ENCODE data around the gene TMEM62. TPM values are rescaled to one million over a fixed set of nuclear protein-coding genes. Genes with fewer than 3 reads are reported as not detected.

Gene TMEM62
- total RNA-seq, result 9.0 TPM

- TF ChIP-seq CTCF (IDR thresholded peaks at IDR 0.05), result peak in 1 of 3 experiments; percentile 4
- intact Hi-C loops (cut with DNase I), result loop anchor here (1.0 kb wide), 1 partner anchor 27 kb away; the partner anchor contains the start of gene UBR1
These were observed at the start of gene TMEM62 for GRCh38 chr15:43133430-43134156. TSS of gene TMEM62 (plus strand) at chr15:43133586. CDS start at chr15:43133803, 217 bp downstream.

GRCh38 chr15:43085921-43086320 lies 47.5 kb upstream of the TMEM62 start:
- no peaks in the 10 kb centered on the region for H3K27me3 ChIP-seq
- H3K27ac ChIP-seq, result peak overlapping the region in 1 of 2 donors; percentile 22
- peaks cover 7 to 36% of the 10 kb centered on the region in 2 donors for H3K36me3 ChIP-seq
- H3K4me1 ChIP-seq, result peaks cover 3 to 12% of the 10 kb centered on the region in 2 donors
- TF ChIP-seq CTCF (IDR thresholded peaks at IDR 0.05), result no peak
- no peak overlapping the region for H3K4me3 ChIP-seq
- H3K9me3 ChIP-seq, result no peaks in the 10 kb centered on the region
- DNase-seq (ENCODE audit: low spot score in 2 of 2), result no peak
- intact Hi-C loops (cut with DNase I), result no loop called here

More at GRCh38 chr15:43133430-43134156, at the start of gene TMEM62:
- H3K4me1 ChIP-seq, result peaks cover 0 to 2% of the 10 kb centered on the region in 2 donors
- peaks cover 16 to 18% of the 10 kb centered on the region in 2 donors for H3K36me3 ChIP-seq
- H3K27ac ChIP-seq, result peak within 1 kb of the TSS; percentile 77 to 91
- peak; percentile 50 to 91 for DNase-seq (ENCODE audit: low spot score in 2 of 2)
- H3K9me3 ChIP-seq, result no peaks in the 10 kb centered on the region
- no peaks in the 10 kb centered on the region for H3K27me3 ChIP-seq
- H3K4me3 ChIP-seq, result peak within 1 kb of the TSS; percentile 80 to 83

GRCh38 chr15:43086551-43086950 lies 46.8 kb upstream of the TMEM62 start:
- no peak for TF ChIP-seq CTCF (IDR thresholded peaks at IDR 0.05)
- H3K36me3 ChIP-seq, result peaks cover 3 to 36% of the 10 kb centered on the region in 2 donors
- no peaks in the 10 kb centered on the region for H3K27me3 ChIP-seq
- intact Hi-C loops (cut with DNase I), result no loop called here
- peaks cover 3 to 12% of the 10 kb centered on the region in 2 donors for H3K4me1 ChIP-seq
- DNase-seq (ENCODE audit: low spot score in 2 of 2), result no peak
- H3K27ac ChIP-seq, result peak overlapping the region in 1 of 2 donors; percentile 22
- no peaks in the 10 kb centered on the region for H3K9me3 ChIP-seq
- no peak overlapping the region for H3K4me3 ChIP-seq

- no peaks in the 10 kb centered on the region for H3K9me3 ChIP-seq
- no peak overlapping the region for H3K4me3 ChIP-seq
- no peak for TF ChIP-seq CTCF (IDR thresholded peaks at IDR 0.05)
- peaks cover 0 to 2% of the 10 kb centered on the region in 2 donors for H3K4me1 ChIP-seq
- peaks cover 0 to 6% of the 10 kb centered on the region in 2 donors for H3K36me3 ChIP-seq
- H3K27me3 ChIP-seq, result no peaks in the 10 kb centered on the region
- no peak for DNase-seq (ENCODE audit: low spot score in 2 of 2)
- no peak overlapping the region for H3K27ac ChIP-seq
- intact Hi-C loops (cut with DNase I), result no loop called here
These were observed 41.5 kb upstream of the TMEM62 start for GRCh38 chr15:43091859-43092258.

GRCh38 chr15:43093026-43093425 lies 40.4 kb upstream of the TMEM62 start:
- Histone ChIP-seq H3K27ac (no peak overlapping the region), H3K36me3 (peaks cover 0 to 6% of the 10 kb centered on the region in 2 donors), H3K27me3 (no peaks in the 10 kb centered on the region), H3K4me1 (no peaks in the 10 kb centered on the region), H3K4me3 (no peak overlapping the region), H3K9me3 (no peaks in the 10 kb centered on the region)
- intact Hi-C loops (cut with DNase I), result no loop called here
- no peak for TF ChIP-seq CTCF (IDR thresholded peaks at IDR 0.05)
- DNase-seq (ENCODE audit: low spot score in 2 of 2), result no peak
